Hepatocyte (in vitro differentiated cells): ENCODE data around the gene SDF4.
"Not testable (repeated sequence)": the region's sequence is repeated elsewhere in the genome, so short reads cannot be mapped to it uniquely, and the experiment has no call there.

ENCODE experiments used
- CTCF ChIP-seq: fragments of 200-600 bp; sonication (generic); IDR thresholded peaks from 2 replicates; pipeline ENCODE4 v1.5.1; 2016; ENCODE audit warnings: antibody characterized with exemption, mild to moderate bottlenecking; ENCODE audit not compliant: poor library complexity
- EZH2 ChIP-seq: fragments of 200-600 bp; sonication (generic); IDR thresholded peaks from 2 replicates; pipeline ENCODE4 v1.6.1; 2016; ENCODE audit warnings: antibody characterized with exemption, mild to moderate bottlenecking, borderline replicate concordance

- not testable (repeated sequence) for TF ChIP-seq CTCF, EZH2
Observed at GRCh38 chr1:1176063-1176761, 55.6 kb downstream of the SDF4 start.
